Thymus (tissue), 11 donors: ENCODE measurements around the gene DNTT. TPM values are rescaled to one million over a fixed set of nuclear protein-coding genes. Genes with fewer than 3 reads are reported as not detected.

Experiments
- DNase-seq, 9 donors: peaks; one replicate each; pipeline ENCODE4 v3.0.0-alpha.2; 2013; ENCODE audit warnings: low spot score in 9 of 9, low read depth in 6 of 9, missing footprints in 1 of 9
- H3K27ac ChIP-seq, 2 donors: one replicate each; pipeline ENCODE4 v1.5.1; 2013; ENCODE audit warnings: control low read depth in 1 of 2, low read depth in 1 of 2, low read length in 1 of 2, mild to moderate bottlenecking in 1 of 2, moderate library complexity in 1 of 2
- H3K27me3 ChIP-seq, 2 donors: one replicate each; pipeline ENCODE4 v1.5.1; 2013; ENCODE audit warnings: low read length in 1 of 2; ENCODE audit not compliant: control insufficient read depth in 2 of 2, insufficient read depth in 1 of 2
- H3K36me3 ChIP-seq, 2 donors: one replicate each; pipeline ENCODE4 v1.5.1; 2013; ENCODE audit warnings: low read length in 1 of 2, mild to moderate bottlenecking in 1 of 2, moderate library complexity in 1 of 2; ENCODE audit not compliant: control insufficient read depth in 2 of 2, insufficient read depth in 2 of 2
- H3K4me1 ChIP-seq, 2 donors: one replicate each; pipeline ENCODE4 v1.5.1; 2013; ENCODE audit warnings: low read length in 2 of 2; ENCODE audit not compliant: control insufficient read depth in 2 of 2, insufficient read depth in 2 of 2
- H3K4me3 ChIP-seq, 2 donors: one replicate each; pipeline ENCODE4 v1.5.1; 2013; ENCODE audit warnings: low read length in 2 of 2, control low read depth in 1 of 2, mild to moderate bottlenecking in 1 of 2
- H3K9me3 ChIP-seq, 2 donors: one replicate each; pipeline ENCODE4 v1.5.1; 2013; ENCODE audit warnings: low read length in 1 of 2, mild to moderate bottlenecking in 1 of 2; ENCODE audit not compliant: control insufficient read depth in 2 of 2, insufficient read depth in 1 of 2
- WGBS: extraction: QIAGEN DNeasy Blood & Tissue Kit; methylation state at CpG from one replicate; pipeline ENCODE4 v1.1.7; 2013; 5-methylcytosine and 5-hydroxymethylcytosine counted together
- polyA plus RNA-seq: library from polyadenylated mRNA; stranded (reverse); fragments of 200-250 nt; gene quantifications from one replicate; pipeline ENCODE4 v1.2.3, GENCODE V29; 2013
- total RNA-seq: library from RNA; stranded (reverse); fragments of 120-200 nt; gene quantifications from one replicate; pipeline ENCODE4 v1.2.4, GENCODE V29; 2013
- donor health status: healthy.

DNTT gene
- total and polyA plus RNA-seq, 2 donors: 38.4 to 38.7 TPM

DNA sequence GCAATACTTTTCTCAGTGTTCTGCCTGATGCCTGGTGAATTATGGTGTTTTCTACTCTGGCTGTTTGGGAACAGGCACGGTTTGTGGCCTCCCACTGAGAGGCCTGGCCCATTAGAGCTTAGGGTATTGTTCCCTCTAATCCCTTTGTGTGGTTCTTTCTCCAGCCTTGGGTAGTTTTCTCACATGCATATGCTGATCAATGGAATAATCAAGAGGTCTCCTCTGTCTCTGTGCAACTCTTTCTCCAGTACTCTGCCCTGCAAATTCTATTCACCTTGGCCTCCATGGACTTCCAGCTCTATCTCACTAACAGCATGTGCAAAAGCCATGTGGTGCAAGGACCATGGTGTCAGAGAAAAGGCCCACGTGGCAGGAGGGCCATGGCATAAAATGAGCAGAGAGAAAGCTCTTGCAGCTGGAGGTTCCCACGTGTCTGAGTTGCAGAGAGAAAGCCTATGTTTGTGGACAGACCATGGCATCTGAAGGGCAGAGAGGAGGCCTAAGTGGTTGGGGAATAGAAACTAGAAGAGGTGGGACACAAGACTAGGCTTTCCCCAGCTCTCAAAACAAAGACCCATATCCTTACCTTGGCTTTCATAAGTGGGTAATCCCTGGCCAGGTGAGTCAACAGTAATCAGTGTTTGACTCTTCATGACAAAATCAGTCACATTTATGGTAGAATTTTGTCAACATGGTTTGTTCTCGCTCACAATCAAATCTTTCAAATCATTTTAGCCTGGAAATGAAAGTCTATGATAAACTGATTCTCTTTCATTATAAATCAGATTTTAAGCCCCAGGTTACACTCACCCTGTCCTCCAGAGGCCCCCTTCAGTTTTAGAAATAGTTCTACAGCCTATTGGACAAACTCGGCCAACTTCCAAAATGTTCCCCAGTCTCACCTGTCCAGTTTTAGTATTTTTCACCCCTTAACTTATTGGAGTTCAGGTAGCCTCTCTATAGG is 37.3 kb downstream of the DNTT start:
- Histone ChIP-seq H3K9me3 (peaks cover 0 to 5% of the 10 kb centered on the region in 2 donors), H3K36me3 (peaks cover 5 to 57% of the 10 kb centered on the region in 2 donors), H3K4me1 (peaks cover 2 to 3% of the 10 kb centered on the region in 2 donors), H3K27ac (no peak overlapping the region), H3K27me3 (no peaks in the 10 kb centered on the region), H3K4me3 (no peak overlapping the region)
- no peak for DNase-seq
- 94% methylated on average over 5 of the region's 5 CpGs for WGBS

DNA sequence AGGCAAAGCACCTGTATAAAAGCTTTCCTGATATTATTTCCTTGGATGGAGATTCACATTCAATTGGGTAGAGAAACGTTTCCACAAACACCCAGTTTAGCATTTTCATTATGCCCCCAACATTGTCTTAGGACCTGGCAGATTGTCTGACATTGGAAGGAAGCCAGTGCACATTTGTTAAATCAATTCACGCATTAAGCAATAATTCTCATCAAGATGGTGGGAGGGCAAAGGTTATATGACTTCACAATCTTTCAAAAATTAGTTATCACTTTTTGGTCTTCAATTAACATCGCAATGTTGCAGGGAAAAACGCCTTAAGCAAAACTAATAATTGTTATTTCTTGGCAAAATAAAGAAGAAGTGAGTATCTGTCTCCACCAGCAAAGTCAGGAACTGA is 38.2 kb downstream of the DNTT start:
- WGBS: 95% methylated on average over 4 of the region's 4 CpGs
- no peaks in the 10 kb centered on the region for H3K27me3 ChIP-seq
- peaks cover under 1 to 51% of the 10 kb centered on the region in 2 donors for H3K36me3 ChIP-seq
- no peak for DNase-seq
- no peak overlapping the region for H3K4me3 ChIP-seq
- no peak overlapping the region for H3K27ac ChIP-seq
- peaks cover 2 to 3% of the 10 kb centered on the region in 2 donors for H3K4me1 ChIP-seq
- H3K9me3 ChIP-seq: peaks cover 0 to 5% of the 10 kb centered on the region in 2 donors

DNA sequence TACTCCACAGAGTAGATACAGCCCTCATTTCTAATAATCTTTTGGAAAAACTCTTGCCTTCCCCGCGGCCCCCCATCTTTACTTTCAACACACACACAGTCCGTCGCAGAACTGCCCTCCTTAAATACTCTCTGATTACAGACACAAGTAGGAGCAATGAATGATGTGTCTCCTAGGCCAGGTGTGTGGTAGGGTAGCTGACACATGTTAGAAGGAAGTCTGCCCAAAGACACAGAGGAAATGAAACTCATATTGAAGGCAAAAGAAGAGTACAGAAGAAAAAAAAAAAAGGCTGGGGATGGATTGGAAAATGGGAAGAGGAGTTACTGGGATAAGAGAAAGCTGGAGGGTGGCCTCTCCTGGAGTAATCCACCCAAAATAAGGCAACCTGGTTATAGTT is 39.9 kb downstream of the DNTT start:
- Histone ChIP-seq H3K27ac (no peak overlapping the region), H3K4me3 (no peak overlapping the region), H3K9me3 (peaks cover 0 to 5% of the 10 kb centered on the region in 2 donors), H3K27me3 (no peaks in the 10 kb centered on the region), H3K36me3 (peaks cover 0 to 40% of the 10 kb centered on the region in 2 donors), H3K4me1 (peaks cover 2 to 3% of the 10 kb centered on the region in 2 donors)
- no peak for DNase-seq
- WGBS: 96% methylated on average over 4 of the region's 4 CpGs

DNA sequence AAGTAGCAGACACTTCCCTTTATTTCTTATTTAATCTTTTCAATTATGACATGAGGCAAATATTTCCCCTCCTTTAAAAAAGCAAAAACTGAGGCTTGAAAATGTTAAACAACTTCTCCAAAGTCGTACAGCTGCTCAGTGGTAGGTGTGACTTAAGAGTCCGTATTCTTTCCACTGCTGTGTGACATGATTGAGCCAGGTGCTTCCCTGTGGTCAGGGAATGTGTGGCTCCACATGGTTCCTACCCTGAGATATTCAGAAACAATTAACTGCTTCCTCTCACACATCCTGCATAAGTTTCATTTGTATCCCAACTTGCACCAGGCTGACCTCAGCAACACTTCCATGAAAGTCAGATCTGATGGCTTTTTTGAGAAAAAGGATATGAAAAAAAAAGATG is 41.0 kb downstream of the DNTT start:
- Histone ChIP-seq H3K4me3 (no peak overlapping the region), H3K9me3 (peaks cover 0 to 5% of the 10 kb centered on the region in 2 donors), H3K27me3 (no peaks in the 10 kb centered on the region), H3K4me1 (no peaks in the 10 kb centered on the region), H3K27ac (no peak overlapping the region), H3K36me3 (peaks cover 0 to 41% of the 10 kb centered on the region in 2 donors)
- DNase-seq: no peak
- 71% methylated on average over 2 of the region's 2 CpGs for WGBS

DNA sequence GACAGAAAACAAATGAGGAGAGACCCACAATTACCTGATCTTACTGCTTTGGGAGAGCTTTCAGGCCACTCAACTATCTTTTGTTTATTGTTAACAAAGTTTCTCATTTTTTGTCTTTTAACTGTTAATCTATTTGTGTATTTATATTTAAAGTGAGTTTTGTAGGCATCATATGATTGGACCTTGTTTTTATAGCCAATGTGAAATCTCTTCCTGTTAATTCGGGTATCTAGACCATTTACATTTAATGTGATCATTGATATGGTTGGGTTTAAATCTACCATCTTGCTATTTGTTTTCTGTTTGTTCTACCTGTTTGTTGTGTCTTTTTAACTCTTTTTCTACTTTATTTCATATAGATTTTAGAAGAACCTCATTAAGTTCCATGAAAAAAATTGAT is 42.1 kb downstream of the DNTT start:
- peaks cover 0 to 37% of the 10 kb centered on the region in 2 donors for H3K36me3 ChIP-seq
- no peaks in the 10 kb centered on the region for H3K4me1 ChIP-seq
- no peak overlapping the region for H3K27ac ChIP-seq
- H3K9me3 ChIP-seq: peaks cover 0 to 5% of the 10 kb centered on the region in 2 donors
- no peaks in the 10 kb centered on the region for H3K27me3 ChIP-seq
- WGBS: 98% methylated on average over 1 of the region's 1 CpG
- no peak for DNase-seq
- H3K4me3 ChIP-seq: no peak overlapping the region

DNA sequence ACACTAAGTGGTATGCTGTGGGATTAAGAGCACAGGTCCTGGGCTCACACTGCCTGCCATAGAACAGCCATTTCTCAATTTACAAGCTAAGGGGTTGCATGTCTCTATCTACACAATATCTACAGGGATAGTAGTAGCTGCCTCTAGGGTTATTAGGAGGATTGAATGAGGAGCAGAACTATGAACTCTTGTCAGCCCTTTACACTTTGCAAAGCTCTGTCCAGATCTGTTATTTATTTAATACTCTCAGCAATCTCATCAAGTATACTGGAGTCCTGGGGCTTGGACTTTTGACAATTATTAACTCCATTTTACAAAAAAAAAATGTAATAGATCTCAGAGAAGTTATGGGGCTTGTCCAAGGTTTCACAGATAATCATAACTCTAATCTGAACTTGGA is 47.8 kb downstream of the DNTT start:
- no peak overlapping the region for H3K4me3 ChIP-seq
- DNase-seq: no peak
- H3K36me3 ChIP-seq: peaks cover 0 to 24% of the 10 kb centered on the region in 2 donors
- H3K27me3 ChIP-seq: peaks cover 0 to 3% of the 10 kb centered on the region in 2 donors
- no peaks in the 10 kb centered on the region for H3K4me1 ChIP-seq
- H3K27ac ChIP-seq: no peak overlapping the region
- H3K9me3 ChIP-seq: no peaks in the 10 kb centered on the region

DNA sequence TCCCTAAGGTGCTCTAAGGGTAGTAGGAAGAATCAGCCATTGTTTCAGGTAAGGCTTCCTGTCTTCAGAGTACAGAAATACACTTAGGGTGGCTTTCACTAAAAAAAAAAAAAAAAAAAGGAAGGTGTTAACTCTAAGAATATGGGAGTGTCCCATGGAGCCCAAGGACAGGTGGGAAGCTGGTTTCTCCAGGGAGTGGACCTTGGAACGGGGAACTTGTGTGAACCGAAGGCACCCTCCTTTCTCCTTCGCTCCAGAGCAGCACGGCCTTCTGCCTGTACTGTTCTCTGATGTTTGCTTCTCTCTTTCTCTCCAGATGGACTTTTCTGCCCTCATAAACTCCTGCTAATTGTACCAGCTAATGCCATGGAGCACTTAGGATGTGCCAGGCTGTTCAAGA is 48.3 kb downstream of the DNTT start:
- no peak overlapping the region for H3K27ac ChIP-seq
- H3K4me1 ChIP-seq: no peaks in the 10 kb centered on the region
- peaks cover 0 to 25% of the 10 kb centered on the region in 2 donors for H3K36me3 ChIP-seq
- DNase-seq: no peak
- H3K9me3 ChIP-seq: no peaks in the 10 kb centered on the region
- no peak overlapping the region for H3K4me3 ChIP-seq
- 73% methylated on average over 4 of the region's 4 CpGs for WGBS
- peaks cover 0 to 3% of the 10 kb centered on the region in 2 donors for H3K27me3 ChIP-seq

DNA sequence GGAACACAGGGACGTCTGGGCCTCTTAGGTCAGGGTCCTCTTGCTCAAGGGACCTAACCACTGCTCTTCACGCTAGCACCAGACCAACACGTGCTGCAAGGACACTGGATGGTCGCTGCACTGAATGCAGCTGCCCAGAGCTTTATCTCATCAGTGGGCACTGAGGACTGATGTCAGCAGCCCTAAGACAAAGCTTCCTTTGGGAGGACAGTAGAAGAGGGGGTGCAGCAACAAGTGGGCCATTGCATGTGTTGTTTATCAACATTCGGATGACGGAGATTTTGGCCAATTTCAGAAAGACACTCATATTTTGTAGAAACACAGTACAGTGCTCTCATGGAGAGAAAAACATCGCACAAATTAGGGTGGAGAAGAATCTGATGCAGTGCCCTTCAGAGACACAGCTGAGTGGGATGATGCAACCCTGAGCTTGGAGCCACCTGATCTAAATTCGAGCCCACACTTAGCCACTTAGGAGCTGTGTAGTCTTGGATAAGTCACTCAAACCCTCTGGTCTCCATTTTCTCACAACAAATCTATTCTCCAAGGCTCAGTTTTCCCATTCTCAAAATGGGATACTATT is 52.9 kb downstream of the DNTT start:
- DNase-seq: no peak
- 94% methylated on average over 8 of the region's 8 CpGs for WGBS
- H3K27me3 ChIP-seq: peaks cover 0 to 9% of the 10 kb centered on the region in 2 donors

DNA sequence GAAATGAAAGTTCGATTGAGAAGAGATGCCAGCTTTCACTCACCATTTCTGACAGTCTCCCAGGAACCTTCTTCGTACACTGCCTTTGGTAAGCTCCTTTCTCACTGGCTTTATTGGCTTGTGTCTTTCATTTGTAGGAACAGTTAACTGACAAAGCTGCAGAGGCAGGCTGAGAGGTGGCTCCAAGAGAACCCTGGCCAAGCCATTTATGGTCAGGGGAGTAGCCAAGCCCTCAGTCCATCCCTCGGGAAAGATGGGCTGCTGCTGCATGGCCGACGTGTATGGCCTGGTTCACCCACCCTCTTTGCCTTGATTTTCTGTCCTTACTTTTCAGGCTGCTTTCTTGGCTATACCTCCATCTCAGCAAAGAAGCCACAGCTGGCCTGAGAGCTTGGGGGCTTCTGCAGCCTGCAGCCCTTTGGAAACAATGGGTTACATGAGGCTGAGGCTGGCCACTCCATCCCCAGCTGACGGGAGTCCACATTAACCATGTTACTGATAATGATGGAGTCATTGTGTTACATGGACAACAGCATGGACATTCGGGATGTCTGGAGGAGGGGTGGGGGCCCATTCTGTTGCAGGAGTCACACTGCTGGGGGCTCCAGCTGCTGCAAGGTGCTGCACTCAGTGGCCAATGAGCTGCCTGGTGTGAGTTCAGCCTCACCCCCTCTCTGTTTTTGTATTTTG is 54.8 kb downstream of the DNTT start, which contains the start of gene OPALIN:
TSS of gene OPALIN (minus strand) at position 152 of the 690 bp plus-strand sequence. CDS start at position 46, 106 bp downstream.
- H3K27me3 ChIP-seq: peaks cover 0 to 6% of the 10 kb centered on the region in 2 donors
- peaks cover 0 to 20% of the 10 kb centered on the region in 2 donors for H3K36me3 ChIP-seq
- no peaks in the 10 kb centered on the region for H3K9me3 ChIP-seq
- WGBS: 96% methylated on average over 7 of the region's 7 CpGs
- H3K4me3 ChIP-seq: no peak within 1 kb of the TSS
- H3K27ac ChIP-seq: no peak within 1 kb of the TSS
- H3K4me1 ChIP-seq: no peaks in the 10 kb centered on the region
- no peak for DNase-seq

More for the DNA sequence above, 52.9 kb downstream of the DNTT start:
- Histone ChIP-seq H3K27ac (no peak overlapping the region), H3K4me1 (no peaks in the 10 kb centered on the region), H3K9me3 (no peaks in the 10 kb centered on the region), H3K4me3 (no peak overlapping the region), H3K36me3 (peaks cover 0 to 23% of the 10 kb centered on the region in 2 donors)
